K562 (cell line): ENCODE data around the gene BRCA1. TPM values are rescaled to one million over a fixed set of nuclear protein-coding genes. Genes with fewer than 3 reads are reported as not detected.
A peak's percentile ranks its signal among the peaks of the same experiment; 100 is the strongest.
"Not testable (repeated sequence)": the region's sequence is repeated elsewhere in the genome, so short reads cannot be mapped to it uniquely, and the experiment has no call there.

Experiments used
- ATAC-seq: fragments of 200-7000 bp; cut with Tn5 transposase; 3 replicates; pipeline ENCODE4 v1.9.1; 2020; ENCODE audit warnings: moderate library complexity
- BruUV-seq: library from RNA; stranded (reverse); fragments of 400-500 nt; replicated peaks from 2 replicates; lab custom pipeline; 2021; lab: Mats Ljungman, UMichigan
- CTCF ChIA-PET: fragments of 300-600 bp; formaldehyde crosslinking; extraction: SDS; loops from one replicate; lab custom pipeline; 2021; ENCODE audit warnings: low intra/inter-chr PET ratio; lab: Yijun Ruan, JAX
- POLR2A ChIA-PET: fragments of 300-600, 350-650 bp; sonication (Branson Sonifier 250); formaldehyde crosslinking; extraction: SDS; loops from one replicate; lab custom pipeline; 2021; ENCODE audit warnings: antibody characterized with exemption, inconsistent platforms; lab: Yijun Ruan, JAX
- DNase-seq, 4 experiments: peaks; one replicate each; pipeline versions ENCODE4 v3.0.0 to v3.0.0-alpha.2; 2011 to 2018; ENCODE audit warnings: low spot score in 3 of 4, mixed read lengths in 3 of 4; ENCODE audit errors: extremely low read depth in 1 of 4
- FAIRE-seq: peaks from 2 replicates; lab custom pipeline; 2011; peaks lifted over from hg19 to GRCh38; lab: Jason Lieb, UNC
- H2AFZ ChIP-seq: 2 replicates; pipeline ENCODE4 v1.6.0; 2011; ENCODE audit warnings: low read depth, low read length, control low read depth, inconsistent platforms
- H3K27ac ChIP-seq: fragments of 200-600 bp; 3 replicates; pipeline ENCODE4 v1.8.0; 2011; ENCODE audit warnings: low read depth, mild to moderate bottlenecking, control low read depth, inconsistent platforms, low read length, moderate library complexity, mixed read lengths; ENCODE audit errors: extremely low read depth
- H3K27me3 ChIP-seq, 2 experiments: fragments of 300-600 bp in 1 of 2; 2 replicates in 1 of 2; 3 replicates in 1 of 2; pipeline versions ENCODE4 v1.6.0 to v1.8.0; 2011; ENCODE audit warnings: inconsistent platforms in 2 of 2, low read length in 2 of 2, mild to moderate bottlenecking in 1 of 2, mixed read lengths in 1 of 2, moderate library complexity in 1 of 2; ENCODE audit not compliant: control insufficient read depth in 2 of 2, insufficient read depth in 2 of 2
- H3K36me3 ChIP-seq: fragments of 300-600 bp; 3 replicates; pipeline ENCODE4 v1.8.0; 2011; ENCODE audit warnings: mild to moderate bottlenecking, low read length, inconsistent platforms; ENCODE audit not compliant: control insufficient read depth, insufficient read depth
- H3K4me1 ChIP-seq, 2 experiments: fragments of 200-600 bp in 1 of 2; replicated peaks in 1 of 2; 2 replicates in 1 of 2; 3 replicates in 1 of 2; pipeline versions ENCODE4 v1.5.1 to v1.8.0; 2011; ENCODE audit warnings: inconsistent platforms in 2 of 2, low read length in 2 of 2, mild to moderate bottlenecking in 1 of 2, mixed read lengths in 1 of 2, moderate library complexity in 1 of 2; ENCODE audit not compliant: control insufficient read depth in 2 of 2, insufficient read depth in 2 of 2
- H3K4me2 ChIP-seq: 2 replicates; pipeline ENCODE4 v1.6.1; 2011; ENCODE audit warnings: low read length, control low read depth, inconsistent platforms, mixed read lengths; ENCODE audit not compliant: insufficient read depth
- H3K4me3 ChIP-seq: fragments of 200-600 bp; sonication (generic), shearing (Covaris generic); 2 replicates; pipeline ENCODE4 v1.5.1; 2016; ENCODE audit warnings: control low read depth, inconsistent platforms
- H3K79me2 ChIP-seq: fragments of 200-600 bp; 3 replicates; pipeline ENCODE4 v1.8.0; 2011; ENCODE audit warnings: low read length, inconsistent platforms; ENCODE audit not compliant: control insufficient read depth, insufficient read depth
- H3K9ac ChIP-seq, 2 experiments: 2 replicates each; pipeline versions ENCODE4 v1.6.0 to v1.6.1; 2011; ENCODE audit warnings: low read depth in 2 of 2, low read length in 2 of 2, control low read depth in 1 of 2, inconsistent platforms in 1 of 2, mild to moderate bottlenecking in 1 of 2, mixed read lengths in 1 of 2; ENCODE audit not compliant: insufficient read depth in 1 of 2
- H3K9me1 ChIP-seq: one replicate; pipeline ENCODE4 v1.6.0; 2011; ENCODE audit warnings: inconsistent platforms, mild to moderate bottlenecking, low read length, moderate library complexity; ENCODE audit not compliant: control insufficient read depth, insufficient read depth
- H3K9me3 ChIP-seq: replicated peaks from 2 replicates; pipeline ENCODE4 v1.5.1; 2011; ENCODE audit warnings: low read depth, low read length, inconsistent platforms; ENCODE audit not compliant: control insufficient read depth, insufficient read depth
- H4K20me1 ChIP-seq: replicated peaks from 2 replicates; pipeline ENCODE4 v1.6.1; 2011; ENCODE audit warnings: low read length, inconsistent platforms, mixed read lengths; ENCODE audit not compliant: control insufficient read depth, insufficient read depth
- CEBPB ChIP-seq: fragments of 450-650 bp; IDR thresholded peaks from 2 replicates; pipeline ENCODE4 v1.6.1; 2016; ENCODE audit warnings: missing genetic modification characterization, missing compliant biosample characterization
- CEBPG ChIP-seq, 3 experiments: fragments of 200-800 bp in 1 of 3; sonication (Bioruptor generic) in 1 of 3; sonication (generic) in 1 of 3; formaldehyde crosslinking in 1 of 3; IDR thresholded peaks in 2 of 3; conservative IDR thresholded peaks in 1 of 3; 2 replicates each; pipeline versions ENCODE4 v1.6.1 to v1.8.0; 2016 to 2022; ENCODE audit warnings: missing compliant biosample characterization in 2 of 3, missing genetic modification characterization in 2 of 3, mild to moderate bottlenecking in 1 of 3, missing genetic modification reagents in 1 of 3
- MXI1 ChIP-seq: IDR thresholded peaks from 2 replicates; pipeline ENCODE4 v1.6.1; 2011; ENCODE audit warnings: low read depth, mild to moderate bottlenecking, improper control_type of control experiment, low read length
- NCOA2 ChIP-seq, 2 experiments: fragments of 450-650 bp; IDR thresholded peaks; 2 replicates each; pipeline ENCODE4 v1.6.1; 2018; ENCODE audit warnings: mild to moderate bottlenecking in 2 of 2, moderate library complexity in 1 of 2; ENCODE audit not compliant: partially characterized antibody in 2 of 2
- SAFB2 ChIP-seq: fragments of 200-400 bp; formaldehyde crosslinking; IDR thresholded peaks from 2 replicates; pipeline ENCODE4 v1.6.1; 2018; ENCODE audit warnings: borderline replicate concordance, low read length, low read depth, moderate library complexity; ENCODE audit not compliant: severe bottlenecking
- ZNF121 ChIP-seq: sonication (generic); formaldehyde crosslinking; conservative IDR thresholded peaks from 2 replicates; pipeline ENCODE4 v1.8.0; 2022; ENCODE audit warnings: missing genetic modification reagents
- WGBS: fragments of 100-300 bp; shearing (Covaris generic); methylation state at CpG from one replicate; pipeline ENCODE4 v1.1.6; 2016; ENCODE audit warnings: low coverage, mixed read lengths; ENCODE audit not compliant: insufficient coverage; ENCODE audit errors: missing lambda C conversion rate; 5-methylcytosine and 5-hydroxymethylcytosine counted together
- in situ Hi-C: fragments of 300-500 bp; cut with MboI; formaldehyde crosslinking; loops from 4 replicates; pipeline ENCODE4 v1.15.0; 2018; ENCODE audit warnings: inconsistent platforms, mixed read lengths
- intact Hi-C: fragments of 100-400 bp; cut with micrococcal nuclease; formaldehyde crosslinking; loops from 2 replicates; pipeline ENCODE4 v1.14.2; 2022
- polyA plus RNA-seq, 8 experiments: library from polyadenylated mRNA; depleted of rRNA in 4 of 8; stranded (reverse) in 5 of 8; unstranded in 3 of 8; fragments of >200 nt; fragmentation: Nextera tagmentation in 2 of 8; fragmentation: Illumina TruSeq in 1 of 8; extraction: Ambion mirVana in 2 of 8; extraction: Trizol in 1 of 8; gene quantifications; 2 replicates each; pipeline versions ENCODE4 v1.2.1 to v1.2.3, GENCODE V29; 2011 to 2014; ENCODE audit warnings: inconsistent platforms in 1 of 8, missing spikeins in 1 of 8
- total RNA-seq, 7 experiments: library from RNA; depleted of rRNA in 6 of 7; stranded (reverse); fragments of >200 nt in 6 of 7; fragmentation: Illumina TruSeq in 2 of 7; extraction: Trizol in 2 of 7; gene quantifications; 2 replicates each; pipeline versions ENCODE4 v1.2.1 to v1.2.3, GENCODE V29; 2011 to 2021; ENCODE audit warnings: low replicate concordance in 1 of 7
- TF ChIP-seq, protein P1 (sequence below): fragments of 250-450 bp; sonication (Bioruptor Pico); IDR thresholded peaks from 2 replicates; pipeline ENCODE4 v1.4.0; 2020; ENCODE audit warnings: borderline replicate concordance
- TF ChIP-seq, protein P2 (sequence below), 2 experiments: fragments of 450-650 bp in 1 of 2; sonication (generic) in 1 of 2; formaldehyde crosslinking in 1 of 2; IDR thresholded peaks in 1 of 2; conservative IDR thresholded peaks in 1 of 2; 2 replicates each; pipeline versions ENCODE4 v1.6.1 to v1.8.1; 2016 to 2023; ENCODE audit warnings: mild to moderate bottlenecking in 2 of 2, moderate library complexity in 2 of 2, inconsistent platforms in 1 of 2, missing genetic modification reagents in 1 of 2

Gene BRCA1
- total and polyA plus RNA-seq, 9 of the 15 experiments (the other 6 are each of a cell fraction or from before 2014, with no cell fraction given): 25.9 to 95.3 (median 62.3) TPM

DNA sequence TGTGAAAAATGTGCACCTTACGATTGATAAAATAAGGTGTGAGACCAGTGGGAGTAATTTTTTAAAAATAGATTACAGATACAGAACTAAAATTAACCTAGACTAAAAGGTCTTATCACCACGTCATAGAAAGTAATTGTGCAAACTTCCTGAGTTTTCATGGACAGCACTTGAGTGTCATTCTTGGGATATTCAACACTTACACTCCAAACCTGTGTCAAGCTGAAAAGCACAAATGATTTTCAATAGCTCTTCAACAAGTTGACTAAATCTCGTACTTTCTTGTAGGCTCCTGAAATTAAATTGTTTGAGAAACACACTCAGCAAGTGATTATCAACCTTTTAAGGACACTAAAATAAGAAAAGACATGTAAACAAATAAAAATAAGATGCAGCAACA, 20.5 kb downstream of the BRCA1 start (continued):
- TF ChIP-seq, protein P1, sequence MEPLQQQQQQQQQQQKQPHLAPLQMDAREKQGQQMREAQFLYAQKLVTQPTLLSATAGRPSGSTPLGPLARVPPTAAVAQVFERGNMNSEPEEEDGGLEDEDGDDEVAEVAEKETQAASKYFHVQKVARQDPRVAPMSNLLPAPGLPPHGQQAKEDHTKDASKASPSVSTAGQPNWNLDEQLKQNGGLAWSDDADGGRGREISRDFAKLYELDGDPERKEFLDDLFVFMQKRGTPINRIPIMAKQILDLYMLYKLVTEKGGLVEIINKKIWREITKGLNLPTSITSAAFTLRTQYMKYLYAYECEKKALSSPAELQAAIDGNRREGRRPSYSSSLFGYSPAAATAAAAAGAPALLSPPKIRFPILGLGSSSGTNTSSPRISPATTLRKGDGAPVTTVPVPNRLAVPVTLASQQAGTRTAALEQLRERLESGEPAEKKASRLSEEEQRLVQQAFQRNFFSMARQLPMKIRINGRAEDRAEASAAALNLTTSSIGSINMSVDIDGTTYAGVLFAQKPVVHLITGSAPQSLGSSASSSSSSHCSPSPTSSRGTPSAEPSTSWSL: no peak
- TF ChIP-seq SAFB2: no peak
- TF ChIP-seq NCOA2 (IDR thresholded peaks at IDR 0.05; ENCODE audit: partially characterized antibody in 2 of 2): no peak
- no peak for TF ChIP-seq MXI1
- TF ChIP-seq, all 486 proteins: peak for 0

DNA sequence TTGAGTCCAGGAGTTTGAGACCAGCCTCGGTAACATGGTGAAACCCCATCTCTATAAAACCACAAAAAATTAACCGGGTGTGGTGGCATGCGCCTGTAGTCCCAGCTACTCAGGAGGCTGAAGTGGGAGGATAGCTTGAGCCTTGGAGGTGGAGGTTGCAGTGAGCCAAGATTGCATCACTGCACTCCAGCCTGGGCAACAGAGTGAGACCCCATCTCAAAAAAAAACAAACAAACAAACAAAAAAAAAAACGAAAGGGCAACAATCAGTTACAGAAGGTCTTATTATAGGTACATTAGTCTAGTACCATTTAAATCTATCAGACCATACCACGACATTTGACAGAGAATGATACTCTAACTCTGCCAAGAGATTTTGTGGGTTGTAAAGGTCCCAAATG, 29.8 kb downstream of the BRCA1 start:
- H2AFZ ChIP-seq; H3K4me2 ChIP-seq; H3K9me1 ChIP-seq; CTCF ChIA-PET; H3K79me2 ChIP-seq; H3K4me1 ChIP-seq; BruUV-seq; POLR2A ChIA-PET; DNase-seq; ATAC-seq; H3K27me3 ChIP-seq; H3K27ac ChIP-seq; FAIRE-seq; H3K9me3 ChIP-seq; H3K9ac ChIP-seq; intact Hi-C loops; H4K20me1 ChIP-seq; H3K4me3 ChIP-seq; TF ChIP-seq CEBPG (tag; conservative IDR thresholded peaks at IDR 0.05 in 1 of 2, IDR thresholded peaks at IDR 0.05 in 1 of 2): not testable (repeated sequence)
- TF ChIP-seq ZNF121 (CRISPR knock-in tag) (peak; percentile 63; the same call in 1 of the 2 replicates), CEBPG (CRISPR knock-in tag; IDR thresholded peaks at IDR 0.05) (0 out of 2 replicates have a peak, but pooled peaks have one; percentile 11), CEBPB (tag) (peak; percentile 13; the same call in 1 of the 2 replicates)
- TF ChIP-seq, protein P2, sequence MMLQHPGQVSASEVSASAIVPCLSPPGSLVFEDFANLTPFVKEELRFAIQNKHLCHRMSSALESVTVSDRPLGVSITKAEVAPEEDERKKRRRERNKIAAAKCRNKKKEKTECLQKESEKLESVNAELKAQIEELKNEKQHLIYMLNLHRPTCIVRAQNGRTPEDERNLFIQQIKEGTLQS (IDR thresholded peaks at IDR 0.05): peak; percentile 24; the same call in 1 of the 2 replicates
- TF ChIP-seq, protein P2 (CRISPR knock-in tag; conservative IDR thresholded peaks at IDR 0.05): not testable (repeated sequence)
- WGBS: 85% methylated on average over 5 of the region's 5 CpGs
- in situ Hi-C loops: loop anchor here (10.0 kb wide), 1 partner anchor 219 kb away; no protein-coding TSS in a partner anchor
- H3K36me3 ChIP-seq: peaks cover 90% of the 10 kb centered on the region
